Endothelial cell (in vitro differentiated cells): ENCODE measurements around the gene RPL27. TPM values are rescaled to one million over a fixed set of nuclear protein-coding genes. Genes with fewer than 3 reads are reported as not detected.

ENCODE experiments used
- DNase-seq: peaks from one replicate; pipeline ENCODE4 v3.0.0; 2021; ENCODE audit warnings: low spot score
- H3K27ac Mint-ChIP-seq: one replicate; pipeline ENCODE4 v1.8.0; 2021; ENCODE audit warnings: mixed read lengths, inconsistent platforms; ENCODE audit not compliant: unreplicated experiment
- H3K27me3 Mint-ChIP-seq: one replicate; pipeline ENCODE4 v1.8.0; 2021; ENCODE audit warnings: mild to moderate bottlenecking, moderate library complexity, mixed read lengths, inconsistent platforms; ENCODE audit not compliant: unreplicated experiment
- H3K36me3 Mint-ChIP-seq: one replicate; pipeline ENCODE4 v1.8.0; 2021; ENCODE audit warnings: mild to moderate bottlenecking, low read depth, mixed read lengths, inconsistent platforms; ENCODE audit not compliant: unreplicated experiment
- H3K4me1 Mint-ChIP-seq: one replicate; pipeline ENCODE4 v1.8.0; 2021; ENCODE audit warnings: mild to moderate bottlenecking, mixed read lengths, inconsistent platforms; ENCODE audit not compliant: unreplicated experiment
- H3K4me3 Mint-ChIP-seq: one replicate; pipeline ENCODE4 v1.8.0; 2021; ENCODE audit warnings: mild to moderate bottlenecking, mixed read lengths, inconsistent platforms; ENCODE audit not compliant: unreplicated experiment
- H3K9me3 Mint-ChIP-seq: one replicate; pipeline ENCODE4 v1.8.0; 2021; ENCODE audit warnings: mixed read lengths, inconsistent platforms; ENCODE audit not compliant: unreplicated experiment
- CTCF ChIP-seq: fragments of 200-600 bp; sonication (generic); IDR thresholded peaks from one replicate; pipeline ENCODE4 v1.5.0; 2021; ENCODE audit warnings: antibody characterized with exemption; ENCODE audit not compliant: unreplicated experiment
- total RNA-seq: library from RNA; stranded (reverse); fragmentation: NEBNext Ultra II Directional; extraction: Animal tissue kit (Norgen Biotek cat#: 25700); gene quantifications from one replicate; pipeline ENCODE4 v1.2.1, GENCODE V29; 2021; ENCODE audit not compliant: unreplicated experiment

RPL27 gene
- total RNA-seq, 1 donor from 2014 or later, result 1,237 TPM

- no peaks in the 10 kb centered on the region for H3K9me3 Mint-ChIP-seq
- peaks cover 11% of the 10 kb centered on the region for H3K4me1 Mint-ChIP-seq
- peaks cover 10% of the 10 kb centered on the region for H3K27me3 Mint-ChIP-seq
- H3K36me3 Mint-ChIP-seq, result peaks cover 4% of the 10 kb centered on the region
- DNase-seq, result no peak
- no peak overlapping the region for H3K4me3 Mint-ChIP-seq
- no peak for TF ChIP-seq CTCF
- no peak overlapping the region for H3K27ac Mint-ChIP-seq
Measured at GRCh38 chr17:43031666-43032065, 33.4 kb downstream of the RPL27 start.

- TF ChIP-seq CTCF, result no peak
- H3K4me1 Mint-ChIP-seq, result peaks cover 11% of the 10 kb centered on the region
- peak overlapping the region; percentile 84 for H3K27ac Mint-ChIP-seq
- peaks cover 2% of the 10 kb centered on the region for H3K27me3 Mint-ChIP-seq
- no peak overlapping the region for H3K4me3 Mint-ChIP-seq
- no peaks in the 10 kb centered on the region for H3K36me3 Mint-ChIP-seq
- H3K9me3 Mint-ChIP-seq, result no peaks in the 10 kb centered on the region
- DNase-seq, result no peak
Measured at GRCh38 chr17:43033948-43034881, 36.0 kb downstream of the RPL27 start.

- H3K36me3 Mint-ChIP-seq, result no peaks in the 10 kb centered on the region
- no peak overlapping the region for H3K4me3 Mint-ChIP-seq
- no peak overlapping the region for H3K27ac Mint-ChIP-seq
- no peaks in the 10 kb centered on the region for H3K9me3 Mint-ChIP-seq
- peaks cover 11% of the 10 kb centered on the region for H3K4me1 Mint-ChIP-seq
- no peak for DNase-seq
- TF ChIP-seq CTCF, result no peak
- H3K27me3 Mint-ChIP-seq, result peaks cover 2% of the 10 kb centered on the region
Measured at GRCh38 chr17:43034894-43035293, 36.7 kb downstream of the RPL27 start.

- peaks cover 14% of the 10 kb centered on the region for H3K4me1 Mint-ChIP-seq
- H3K27ac Mint-ChIP-seq, result no peak overlapping the region
- H3K27me3 Mint-ChIP-seq, result peaks cover 4% of the 10 kb centered on the region
Measured at GRCh38 chr17:43039646-43040045, 41.4 kb downstream of the RPL27 start.

More at GRCh38 chr17:43039646-43040045, 41.4 kb downstream of the RPL27 start:
- no peak overlapping the region for H3K4me3 Mint-ChIP-seq
- DNase-seq, result no peak
- no peak for TF ChIP-seq CTCF
- no peaks in the 10 kb centered on the region for H3K36me3 Mint-ChIP-seq
- H3K9me3 Mint-ChIP-seq, result no peaks in the 10 kb centered on the region
